ENCODE results near the gene SP6. TPM values are rescaled to one million over a fixed set of nuclear protein-coding genes. Genes with fewer than 3 reads are reported as not detected.

Gene SP6
- total RNA-seq, 1 donor from 2014 or later: 30.7 TPM

DNA sequence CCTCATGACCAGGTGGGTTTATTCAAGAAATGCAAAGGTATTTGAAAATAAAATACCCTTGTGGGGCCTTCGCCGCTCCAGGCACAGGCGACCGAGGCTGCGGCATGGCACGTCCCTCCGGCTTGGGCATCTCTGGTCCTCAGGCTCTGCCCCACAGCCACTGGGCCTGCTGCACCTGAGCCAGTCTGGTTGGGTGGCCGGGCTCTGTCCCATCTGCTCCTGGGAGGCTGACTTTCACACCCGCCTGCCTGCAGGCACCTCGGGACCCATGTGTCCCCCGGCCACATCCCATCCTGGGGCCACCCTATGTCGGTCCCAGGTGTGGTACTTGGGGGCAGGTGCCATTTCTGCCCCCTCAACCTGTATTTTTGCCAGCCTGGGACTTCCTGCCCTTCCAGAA is 50.3 kb downstream of the SP6 start:
- no peaks in the 10 kb centered on the region for H3K4me1 Mint-ChIP-seq (ENCODE audit: unreplicated experiment)
- DNase-seq (ENCODE audit: low spot score): no peak
- TF ChIP-seq, protein P1, sequence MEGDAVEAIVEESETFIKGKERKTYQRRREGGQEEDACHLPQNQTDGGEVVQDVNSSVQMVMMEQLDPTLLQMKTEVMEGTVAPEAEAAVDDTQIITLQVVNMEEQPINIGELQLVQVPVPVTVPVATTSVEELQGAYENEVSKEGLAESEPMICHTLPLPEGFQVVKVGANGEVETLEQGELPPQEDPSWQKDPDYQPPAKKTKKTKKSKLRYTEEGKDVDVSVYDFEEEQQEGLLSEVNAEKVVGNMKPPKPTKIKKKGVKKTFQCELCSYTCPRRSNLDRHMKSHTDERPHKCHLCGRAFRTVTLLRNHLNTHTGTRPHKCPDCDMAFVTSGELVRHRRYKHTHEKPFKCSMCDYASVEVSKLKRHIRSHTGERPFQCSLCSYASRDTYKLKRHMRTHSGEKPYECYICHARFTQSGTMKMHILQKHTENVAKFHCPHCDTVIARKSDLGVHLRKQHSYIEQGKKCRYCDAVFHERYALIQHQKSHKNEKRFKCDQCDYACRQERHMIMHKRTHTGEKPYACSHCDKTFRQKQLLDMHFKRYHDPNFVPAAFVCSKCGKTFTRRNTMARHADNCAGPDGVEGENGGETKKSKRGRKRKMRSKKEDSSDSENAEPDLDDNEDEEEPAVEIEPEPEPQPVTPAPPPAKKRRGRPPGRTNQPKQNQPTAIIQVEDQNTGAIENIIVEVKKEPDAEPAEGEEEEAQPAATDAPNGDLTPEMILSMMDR (IDR thresholded peaks at IDR 0.05; ENCODE audit: unreplicated experiment): no peak
- peaks cover 8% of the 10 kb centered on the region for H3K27me3 Mint-ChIP-seq (ENCODE audit: unreplicated experiment)
- no peaks in the 10 kb centered on the region for H3K9me3 Mint-ChIP-seq (ENCODE audit: unreplicated experiment)
- no peak overlapping the region for H3K27ac Mint-ChIP-seq (ENCODE audit: unreplicated experiment)
- peaks cover 4% of the 10 kb centered on the region for H3K36me3 Mint-ChIP-seq (ENCODE audit: low read depth, unreplicated experiment)
- no peak overlapping the region for H3K4me3 Mint-ChIP-seq (ENCODE audit: unreplicated experiment)

DNA sequence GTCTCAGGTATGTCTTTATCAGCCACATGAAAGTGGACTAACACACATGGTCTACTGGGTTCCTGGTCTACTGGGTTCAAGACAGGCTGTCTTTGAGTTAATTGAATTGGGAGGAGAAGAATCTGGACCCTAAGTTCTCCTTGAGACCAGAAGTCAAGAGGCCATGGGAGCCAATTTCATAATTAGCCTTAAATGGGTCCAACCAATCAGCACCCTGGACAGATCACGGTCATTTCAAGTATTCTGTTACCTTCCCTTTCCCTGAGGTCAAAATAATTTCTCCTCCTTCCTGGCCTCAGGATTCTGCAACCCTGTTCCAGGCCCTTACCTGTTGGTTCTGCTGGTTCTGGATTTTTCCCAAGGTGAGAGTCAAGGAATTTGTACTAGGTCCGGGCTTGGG is 53.2 kb downstream of the SP6 start:
- DNase-seq (ENCODE audit: low spot score): no peak
- TF ChIP-seq, protein P1 (IDR thresholded peaks at IDR 0.05; ENCODE audit: unreplicated experiment): no peak

More for the DNA sequence above, 53.2 kb downstream of the SP6 start:
- H3K4me3 Mint-ChIP-seq (ENCODE audit: unreplicated experiment): no peak overlapping the region
- no peak overlapping the region for H3K27ac Mint-ChIP-seq (ENCODE audit: unreplicated experiment)
- H3K9me3 Mint-ChIP-seq (ENCODE audit: unreplicated experiment): no peaks in the 10 kb centered on the region
- peaks cover 9% of the 10 kb centered on the region for H3K27me3 Mint-ChIP-seq (ENCODE audit: unreplicated experiment)
- no peaks in the 10 kb centered on the region for H3K4me1 Mint-ChIP-seq (ENCODE audit: unreplicated experiment)
- H3K36me3 Mint-ChIP-seq (ENCODE audit: low read depth, unreplicated experiment): no peaks in the 10 kb centered on the region

Other genes starting within 250 kb of the SP6 start
- 376 TPM for gene KPNB1, start 201.2 kb downstream of the SP6 start, total RNA-seq (ENCODE audit: unreplicated experiment)
- gene TBKBP1, start 157.0 kb downstream of the SP6 start, total RNA-seq (ENCODE audit: unreplicated experiment): 31.4 TPM
- 0.21 TPM for gene TBX21, start 117.9 kb downstream of the SP6 start, total RNA-seq (ENCODE audit: unreplicated experiment)
- gene OSBPL7, start 29.4 kb downstream of the SP6 start, total RNA-seq (ENCODE audit: unreplicated experiment): 28.0 TPM
- gene MRPL10, start 19.6 kb downstream of the SP6 start, total RNA-seq (ENCODE audit: unreplicated experiment): 56.3 TPM
- gene LRRC46, start 19.5 kb downstream of the SP6 start, total RNA-seq (ENCODE audit: unreplicated experiment): 1.0 TPM
- gene SCRN2, start 9.9 kb downstream of the SP6 start, total RNA-seq (ENCODE audit: unreplicated experiment): 44.8 TPM
- 12.4 TPM for gene SP2, start 45.1 kb upstream of the SP6 start, total RNA-seq (ENCODE audit: unreplicated experiment)
- gene PNPO, start 90.4 kb upstream of the SP6 start, total RNA-seq (ENCODE audit: unreplicated experiment): 16.4 TPM
- not detected for gene PRR15L, start 106.7 kb upstream of the SP6 start, total RNA-seq (ENCODE audit: unreplicated experiment)
- gene CDK5RAP3, start 120.0 kb upstream of the SP6 start, total RNA-seq (ENCODE audit: unreplicated experiment): 156 TPM
- gene COPZ2, start 186.6 kb upstream of the SP6 start, total RNA-seq (ENCODE audit: unreplicated experiment): not detected
- gene NFE2L1, start 197.2 kb upstream of the SP6 start, total RNA-seq (ENCODE audit: unreplicated experiment): 243 TPM